Prostate gland (tissue), 2 donors: ENCODE results near the gene CUX1.

ENCODE experiments used
- CTCF ChIP-seq, 4 experiments: fragments of 200-600 bp in 2 of 4; fragments of 450-650 bp in 2 of 4; sonication (generic) in 2 of 4; IDR thresholded peaks; 1 replicate in 3 of 4; 2 replicates in 1 of 4; pipeline ENCODE4 v1.5.1; 2016 to 2019; ENCODE audit warnings: antibody characterized with exemption in 4 of 4, mild to moderate bottlenecking in 2 of 4, moderate library complexity in 2 of 4
- POLR2A ChIP-seq: fragments of 450-650 bp; IDR thresholded peaks from one replicate; pipeline ENCODE4 v1.6.1; 2016; ENCODE audit warnings: antibody characterized with exemption, mild to moderate bottlenecking

DNA sequence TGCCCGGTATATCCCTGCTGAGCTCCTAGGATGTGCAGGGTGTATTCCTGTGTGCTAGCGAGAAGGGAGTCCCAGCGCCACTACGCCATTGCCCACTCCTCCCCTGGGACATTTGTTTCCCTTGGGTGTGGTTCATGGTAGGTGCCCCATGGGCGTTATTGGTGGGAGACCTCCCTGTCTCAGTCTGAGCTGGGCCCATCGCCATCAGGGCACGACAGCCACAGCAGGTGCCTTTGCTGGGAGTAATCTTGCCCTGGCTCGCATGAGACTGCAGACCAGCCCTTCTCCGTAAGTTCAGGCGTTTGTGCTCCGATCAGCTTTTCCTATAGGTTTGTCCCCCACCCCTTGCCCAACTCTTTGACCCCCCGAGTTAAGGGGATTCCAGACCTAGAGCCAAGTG, 332.0 kb downstream of the CUX1 start:
- TF ChIP-seq POLR2A (no peak), CTCF (IDR thresholded peaks at IDR 0.05) (no peak)
